Osteoblast (primary cell): ENCODE data around the gene RNF187. TPM values are rescaled to one million over a fixed set of nuclear protein-coding genes. Genes with fewer than 3 reads are reported as not detected.

Experiments
- DNase-seq: peaks from one replicate; pipeline ENCODE4 v3.0.0; 2011; ENCODE audit warnings: low spot score, mixed read lengths; ENCODE audit not compliant: insufficient read length; ENCODE audit errors: missing footprints
- H2AFZ ChIP-seq: 2 replicates; pipeline ENCODE4 v1.6.0; 2011; ENCODE audit warnings: mild to moderate bottlenecking, low read length
- H3K27ac ChIP-seq: 2 replicates; pipeline ENCODE4 v1.5.1; 2011; ENCODE audit warnings: mild to moderate bottlenecking, low read depth, low read length, moderate library complexity
- H3K27me3 ChIP-seq: 2 replicates; pipeline ENCODE4 v1.6.0; 2012; ENCODE audit warnings: mild to moderate bottlenecking, control low read depth, inconsistent platforms, low read length, moderate library complexity; ENCODE audit not compliant: insufficient read depth
- H3K36me3 ChIP-seq: 2 replicates; pipeline ENCODE4 v1.5.1; 2011; ENCODE audit warnings: mild to moderate bottlenecking, low read length, control low read depth, moderate library complexity; ENCODE audit not compliant: insufficient read depth
- H3K4me1 ChIP-seq: 2 replicates; pipeline ENCODE4 v1.5.1; 2011; ENCODE audit warnings: mild to moderate bottlenecking, low read length, control low read depth, moderate library complexity; ENCODE audit not compliant: insufficient read depth
- H3K4me2 ChIP-seq: 2 replicates; pipeline ENCODE4 v1.6.0; 2011; ENCODE audit warnings: mild to moderate bottlenecking, low read length; ENCODE audit not compliant: insufficient read depth
- H3K4me3 ChIP-seq: fragments of 200-600 bp; sonication (generic); 3 replicates; pipeline ENCODE4 v1.5.1; 2012; ENCODE audit warnings: mild to moderate bottlenecking, low read length, inconsistent platforms; ENCODE audit not compliant: insufficient read depth
- H3K79me2 ChIP-seq: 2 replicates; pipeline ENCODE4 v1.6.0; 2012; ENCODE audit warnings: mild to moderate bottlenecking, low read length, control low read depth, inconsistent platforms; ENCODE audit not compliant: insufficient read depth
- H3K9me3 ChIP-seq: 2 replicates; pipeline ENCODE4 v1.5.1; 2011; ENCODE audit warnings: low read depth, low read length, control low read depth
- H4K20me1 ChIP-seq: 2 replicates; pipeline ENCODE4 v1.6.0; 2012; ENCODE audit warnings: mild to moderate bottlenecking, low read length, control low read depth; ENCODE audit not compliant: insufficient read depth
- CTCF ChIP-seq: IDR thresholded peaks from 2 replicates; pipeline ENCODE4 v1.5.1; 2011; ENCODE audit warnings: mild to moderate bottlenecking, low read depth, low read length, moderate library complexity; ENCODE audit errors: extremely low read depth
- total RNA-seq: library from RNA; depleted of rRNA; stranded (reverse); fragments of >200 nt; gene quantifications from 2 replicates; pipeline ENCODE4 v1.2.3, GENCODE V29; 2012

The RNF187 gene
- total RNA-seq, 1 donor = 52.5 TPM

GRCh38 chr1:228494044-228494353 is 6.8 kb downstream of the RNF187 start:
- TF ChIP-seq CTCF = no peak
- Histone ChIP-seq H3K27me3 (no peaks in the 10 kb centered on the region), H2AFZ (no peak overlapping the region), H3K4me2 (no peak overlapping the region), H3K4me1 (peaks cover 2% of the 10 kb centered on the region), H4K20me1 (peaks cover 22% of the 10 kb centered on the region), H3K79me2 (peaks cover 23% of the 10 kb centered on the region), H3K27ac (no peak overlapping the region), H3K36me3 (peaks cover 50% of the 10 kb centered on the region), H3K9me3 (no peaks in the 10 kb centered on the region), H3K4me3 (no peak overlapping the region)
- no peak for DNase-seq

- Histone ChIP-seq H3K9me3 (no peaks in the 10 kb centered on the region), H3K4me3 (no peak overlapping the region), H3K4me1 (no peaks in the 10 kb centered on the region), H3K79me2 (peaks cover 19% of the 10 kb centered on the region), H3K27me3 (no peaks in the 10 kb centered on the region), H3K4me2 (no peak overlapping the region), H4K20me1 (peaks cover 19% of the 10 kb centered on the region), H3K36me3 (peaks cover 47% of the 10 kb centered on the region), H2AFZ (no peak overlapping the region), H3K27ac (no peak overlapping the region)
- no peak for TF ChIP-seq CTCF
- DNase-seq = no peak
These were observed 7.2 kb downstream of the RNF187 start for GRCh38 chr1:228494391-228494790.

- H3K27ac ChIP-seq = no peak overlapping the region
- H4K20me1 ChIP-seq = peaks cover 13% of the 10 kb centered on the region
- no peak for DNase-seq
- H3K27me3 ChIP-seq = no peaks in the 10 kb centered on the region
- H3K9me3 ChIP-seq = no peaks in the 10 kb centered on the region
- H3K4me1 ChIP-seq = no peaks in the 10 kb centered on the region
- no peak overlapping the region for H3K4me3 ChIP-seq
- H3K4me2 ChIP-seq = no peak overlapping the region
- TF ChIP-seq CTCF = no peak
- peaks cover 39% of the 10 kb centered on the region for H3K36me3 ChIP-seq
- H2AFZ ChIP-seq = no peak overlapping the region
- H3K79me2 ChIP-seq = peaks cover 11% of the 10 kb centered on the region
These were observed 8.0 kb downstream of the RNF187 start for GRCh38 chr1:228494970-228495853.

GRCh38 chr1:228496084-228496483 is 8.9 kb downstream of the RNF187 start:
- Histone ChIP-seq H3K79me2 (peaks cover 3% of the 10 kb centered on the region), H3K27me3 (no peaks in the 10 kb centered on the region), H3K4me2 (no peak overlapping the region), H3K4me1 (peaks cover 5% of the 10 kb centered on the region), H3K36me3 (peaks cover 32% of the 10 kb centered on the region), H2AFZ (no peak overlapping the region), H4K20me1 (peaks cover 6% of the 10 kb centered on the region), H3K27ac (no peak overlapping the region), H3K9me3 (no peaks in the 10 kb centered on the region), H3K4me3 (no peak overlapping the region)
- DNase-seq = no peak
- no peak for TF ChIP-seq CTCF
